Measurements from ENCODE around the gene PARN. TPM values are rescaled to one million over a fixed set of nuclear protein-coding genes. Genes with fewer than 3 reads are reported as not detected.
"Not testable (repeated sequence)": the region's sequence is repeated elsewhere in the genome, so short reads cannot be mapped to it uniquely, and the experiment has no call there.

Gene PARN
- total and polyA plus RNA-seq, 9 of the 15 experiments (the other 6 are each of a cell fraction or from before 2014, with no cell fraction given): 9.6 to 51.3 (median 40.4) TPM

DNA sequence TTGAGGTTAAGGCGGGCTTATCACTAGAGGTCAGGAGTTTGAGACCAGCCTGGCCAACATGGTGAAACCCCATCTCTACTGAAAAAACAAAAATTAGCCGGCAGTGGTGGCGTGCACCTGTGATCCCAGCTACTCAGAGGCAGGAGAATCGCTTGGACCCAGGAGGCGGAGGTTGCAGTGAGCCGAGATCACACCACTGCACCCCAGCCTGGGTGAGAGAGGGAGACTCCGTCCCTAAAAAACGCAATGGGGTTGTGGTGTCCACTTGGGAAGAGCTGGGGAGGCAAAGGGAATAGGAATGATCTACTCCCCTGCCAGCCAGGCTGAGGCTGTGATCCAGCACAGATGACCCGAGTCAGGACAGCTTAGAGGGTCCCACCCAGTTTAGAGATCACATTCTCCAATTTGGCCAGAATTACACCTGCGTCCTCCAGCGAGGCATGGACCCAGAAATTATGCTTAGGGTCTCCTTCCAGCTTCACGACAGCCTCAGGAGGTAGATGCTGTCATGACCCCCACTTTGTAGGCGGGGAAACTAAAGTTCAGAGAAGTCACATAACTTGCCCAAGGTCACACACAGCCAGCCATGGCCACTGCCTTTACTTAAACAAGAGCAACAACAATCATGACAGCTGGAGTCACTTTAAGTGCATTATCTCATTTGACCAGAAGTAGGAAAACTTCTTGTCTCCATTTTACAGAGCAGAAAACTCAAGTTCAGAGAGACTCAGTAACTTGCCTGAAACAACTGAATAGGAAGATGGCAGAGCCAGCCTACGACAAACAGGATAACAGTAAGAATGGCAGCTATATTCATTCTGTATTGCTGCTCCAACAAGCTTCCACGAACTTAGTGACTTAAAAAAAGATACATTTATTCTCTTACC is 227.7 kb downstream of the PARN start:
- H3K9ac ChIP-seq (ENCODE audit: insufficient read depth in 1 of 2, low read depth in 2 of 2, low read length in 2 of 2): peak overlapping the region in 1 of 2 experiments; percentile 76; a peak in 1 of 4 replicates
- in situ Hi-C loops (cut with MboI); H3K9me3 ChIP-seq (replicated peaks; ENCODE audit: control insufficient read depth, insufficient read depth, low read depth, low read length); H3K36me3 ChIP-seq (ENCODE audit: control insufficient read depth, insufficient read depth, low read length); BruUV-seq (replicated peaks); POLR2A ChIA-PET; H3K4me3 ChIP-seq; H4K20me1 ChIP-seq (replicated peaks; ENCODE audit: control insufficient read depth, insufficient read depth, low read length); H3K79me2 ChIP-seq (ENCODE audit: control insufficient read depth, insufficient read depth, low read length); H3K9me1 ChIP-seq (ENCODE audit: control insufficient read depth, insufficient read depth, low read length); CTCF ChIA-PET (ENCODE audit: low intra/inter-chr PET ratio); H3K27ac ChIP-seq (ENCODE audit: extremely low read depth, low read depth, low read length); intact Hi-C loops (cut with micrococcal nuclease); H3K27me3 ChIP-seq (ENCODE audit: control insufficient read depth in 2 of 2, insufficient read depth in 2 of 2, low read length in 2 of 2); TF ChIP-seq TEAD4 (CRISPR knock-in tag; IDR thresholded peaks at IDR 0.05; ENCODE audit: borderline replicate concordance): not testable (repeated sequence)
- FAIRE-seq: peak; percentile 87
- peaks cover 9 to 33% of the 10 kb centered on the region in 2 experiments for H3K4me1 ChIP-seq (replicated peaks in 1 of 2; ENCODE audit: control insufficient read depth in 2 of 2, insufficient read depth in 2 of 2, low read length in 2 of 2)
- TF ChIP-seq KDM1A (IDR thresholded peaks at IDR 0.05) (peak in 1 of 2 experiments; percentile 18; a peak in 1 of 4 replicates), NCOR1 (IDR thresholded peaks at IDR 0.05) (peak; percentile 58; the same call in 1 of the 2 replicates), ARID1B (IDR thresholded peaks at IDR 0.05) (peak; percentile 76), MTA2 (IDR thresholded peaks at IDR 0.05; ENCODE audit: low read depth) (0 out of 2 replicates have a peak, but pooled peaks have one; percentile 9), YY1 (IDR thresholded peaks at IDR 0.05; ENCODE audit: borderline replicate concordance in 1 of 3, control insufficient read depth in 1 of 3, extremely low read depth in 1 of 3, insufficient read depth in 3 of 3, insufficient read length in 1 of 3, insufficient replicate concordance in 2 of 3, low read depth in 1 of 3, low read length in 2 of 3) (peak in 1 of 3 experiments; percentile 45), TAL1 (IDR thresholded peaks at IDR 0.05) (peak; percentile 80), ZFP36 (IDR thresholded peaks at IDR 0.05; ENCODE audit: low read depth, low read length, partially characterized antibody) (peak; percentile 12), TCF3 (CRISPR knock-in tag; IDR thresholded peaks at IDR 0.05) (peak; percentile 82), FOXK2 (conservative IDR thresholded peaks at IDR 0.05 in 1 of 2, IDR thresholded peaks at IDR 0.05 in 1 of 2; ENCODE audit: low read depth in 2 of 2) (0 out of 4 replicates have a peak, but pooled peaks of 1 of the 2 experiments have one; percentile 21), TEAD4 (IDR thresholded peaks at IDR 0.05; ENCODE audit: low read length) (peak; percentile 50; the same call in 1 of the 2 replicates), CBFA2T3 (IDR thresholded peaks at IDR 0.05) (peak; percentile 79), NFIC (IDR thresholded peaks at IDR 0.05) (0 out of 2 replicates have a peak, but pooled peaks have one; percentile 28), CBFA2T2 (conservative IDR thresholded peaks at IDR 0.05) (peak; percentile 72)
- peak overlapping the region; percentile 46 for H3K4me2 ChIP-seq (ENCODE audit: insufficient read depth, low read length)
- peak overlapping the region; percentile 57 for H2AFZ ChIP-seq (ENCODE audit: low read depth, low read length)
- whole genome bisulfite sequencing (ENCODE audit: insufficient coverage, low coverage, missing lambda C conversion rate): 11% methylated on average over 13 of the region's 15 CpGs
- peak; percentile 51 for ATAC-seq
- DNase-seq (ENCODE audit: extremely low read depth in 1 of 4, low spot score in 3 of 4): peak in 1 of 4 experiments; percentile 68

DNA sequence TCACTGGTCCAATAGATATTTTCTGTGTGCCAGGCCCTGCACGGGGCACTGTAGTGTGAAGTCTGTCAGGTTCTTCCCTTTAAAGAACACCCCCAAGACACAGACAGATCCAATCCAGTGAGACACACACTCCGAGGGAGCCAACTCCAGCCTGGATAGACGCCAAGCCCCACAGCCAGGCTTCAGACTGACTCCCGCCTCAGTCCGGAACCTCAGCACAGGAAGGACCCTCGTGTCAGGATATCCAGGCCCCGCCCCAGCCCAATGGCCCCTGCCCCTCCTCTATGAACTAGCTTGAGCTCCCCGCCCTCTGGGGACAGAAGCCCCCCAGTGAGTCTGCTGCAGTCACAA is 228.4 kb downstream of the PARN start:
- H4K20me1 ChIP-seq (replicated peaks; ENCODE audit: control insufficient read depth, insufficient read depth, low read length); H3K4me3 ChIP-seq; CTCF ChIA-PET (ENCODE audit: low intra/inter-chr PET ratio); H3K27ac ChIP-seq (ENCODE audit: extremely low read depth, low read depth, low read length); H3K9me3 ChIP-seq (replicated peaks; ENCODE audit: control insufficient read depth, insufficient read depth, low read depth, low read length); H2AFZ ChIP-seq (ENCODE audit: low read depth, low read length); ATAC-seq; H3K79me2 ChIP-seq (ENCODE audit: control insufficient read depth, insufficient read depth, low read length); H3K36me3 ChIP-seq (ENCODE audit: control insufficient read depth, insufficient read depth, low read length); H3K9ac ChIP-seq (ENCODE audit: insufficient read depth in 1 of 2, low read depth in 2 of 2, low read length in 2 of 2); POLR2A ChIA-PET; DNase-seq (ENCODE audit: extremely low read depth in 1 of 4, low spot score in 3 of 4); H3K27me3 ChIP-seq (ENCODE audit: control insufficient read depth in 2 of 2, insufficient read depth in 2 of 2, low read length in 2 of 2); intact Hi-C loops (cut with micrococcal nuclease); H3K9me1 ChIP-seq (ENCODE audit: control insufficient read depth, insufficient read depth, low read length); in situ Hi-C loops (cut with MboI); FAIRE-seq; BruUV-seq (replicated peaks); H3K4me2 ChIP-seq (ENCODE audit: insufficient read depth, low read length): not testable (repeated sequence)
- WGBS (ENCODE audit: insufficient coverage, low coverage, missing lambda C conversion rate): 47% methylated on average over 5 of the region's 8 CpGs
- peaks cover 9 to 33% of the 10 kb centered on the region in 2 experiments for H3K4me1 ChIP-seq (replicated peaks in 1 of 2; ENCODE audit: control insufficient read depth in 2 of 2, insufficient read depth in 2 of 2, low read length in 2 of 2)

All from K562 (cell line).